HG03469 (cell line): ENCODE data around the gene SPRN.

Experiments used
- ATAC-seq: cut with Tn5 transposase; IDR thresholded peaks from one replicate; pipeline ENCODE4 v1.9.1; 2021; ENCODE audit warnings: mild to moderate bottlenecking, moderate library complexity, moderate number of reproducible peaks; ENCODE audit not compliant: unreplicated experiment

The SPRN gene

DNA sequence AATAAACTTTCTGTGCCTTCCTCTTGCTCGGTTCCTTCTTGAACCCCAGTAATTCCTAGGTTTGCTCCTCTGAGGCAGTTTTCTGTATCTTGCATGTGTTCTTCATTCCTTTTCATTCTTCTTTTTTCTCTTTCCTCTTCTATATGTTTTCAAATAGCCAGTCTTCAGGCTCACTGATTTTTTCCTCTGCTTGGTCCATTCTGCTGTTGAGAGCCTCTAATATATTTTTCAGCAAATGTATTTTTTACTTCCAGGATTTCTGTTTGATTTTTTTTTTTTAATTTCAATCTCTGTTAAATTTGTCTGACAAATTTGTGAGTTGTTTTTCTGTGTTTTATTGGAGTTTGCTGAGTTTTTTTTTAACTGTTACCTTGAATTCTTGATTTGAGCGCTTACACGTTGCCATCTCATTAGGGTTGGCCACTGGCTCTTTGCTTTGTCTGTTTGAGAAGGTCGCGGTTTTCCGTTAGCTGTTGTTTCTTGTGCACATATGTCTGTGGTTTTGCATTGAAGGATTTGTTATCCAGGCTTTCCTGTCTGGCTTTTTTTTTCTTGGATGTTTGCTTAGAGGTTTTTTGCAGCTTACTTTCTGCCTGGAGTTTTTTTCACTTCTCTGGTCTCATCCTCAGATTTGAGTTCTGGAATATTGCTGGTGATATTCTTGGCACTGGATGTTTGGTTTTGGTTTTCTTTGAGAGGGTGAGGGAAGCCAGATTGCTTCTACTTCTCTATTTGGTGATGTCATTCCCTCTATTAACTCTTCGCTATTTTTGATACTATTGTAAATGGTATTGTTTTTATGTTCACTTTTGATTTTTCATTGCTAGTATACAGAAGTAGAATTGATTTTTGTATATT is 12.7 kb downstream of the SPRN start:
- no peak for ATAC-seq

DNA sequence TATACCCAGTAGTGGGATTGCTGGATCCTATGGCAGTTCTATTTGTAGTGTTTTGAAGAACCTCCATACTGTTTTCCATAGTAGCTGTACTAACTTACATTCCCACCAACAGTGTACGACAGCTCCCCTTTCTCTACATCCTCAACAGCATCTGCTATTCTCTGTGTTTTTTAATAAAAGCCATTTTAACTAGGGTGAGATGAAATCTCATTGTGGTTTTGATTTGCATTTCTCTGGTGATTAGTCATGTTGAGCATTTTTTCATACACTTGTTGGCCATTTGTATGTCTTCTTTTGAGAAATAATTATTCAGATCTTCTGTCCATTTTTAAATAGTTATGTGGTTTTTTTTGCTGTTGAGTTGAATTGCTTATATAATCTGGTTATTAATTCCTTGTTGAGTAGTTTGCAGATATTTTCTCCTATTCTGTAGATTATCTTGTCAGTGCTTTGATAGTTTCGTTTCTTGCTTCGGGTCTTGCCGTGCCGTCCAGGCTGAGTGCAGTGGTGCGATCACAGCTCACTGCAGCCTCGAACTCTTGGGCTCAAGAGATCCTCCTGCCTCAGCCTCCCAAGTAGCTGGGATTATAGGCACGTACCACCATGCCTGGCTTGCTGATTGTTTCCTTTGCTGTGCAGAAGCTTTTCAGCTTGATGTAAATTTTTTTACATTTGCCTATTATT is 18.4 kb downstream of the SPRN start:
- no peak for ATAC-seq

DNA sequence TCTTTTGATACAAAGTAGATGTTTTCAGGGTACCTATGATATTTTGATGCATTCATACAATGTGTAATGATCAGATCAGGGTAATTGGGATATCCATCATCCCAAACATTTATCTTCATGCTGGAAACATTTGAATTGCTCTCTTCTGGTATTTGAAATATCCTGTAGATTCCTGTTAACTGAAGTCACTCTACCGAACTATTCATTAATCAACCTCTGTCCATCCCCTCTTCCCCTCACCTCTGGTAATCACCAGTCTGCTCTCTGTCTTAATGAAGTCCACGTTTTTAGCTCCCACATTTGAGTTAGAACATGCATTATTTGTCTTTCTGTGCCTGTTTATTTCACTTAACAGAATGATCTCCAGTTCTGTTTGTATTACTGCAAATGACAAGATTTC is 19.2 kb downstream of the SPRN start:
- no peak for ATAC-seq

DNA sequence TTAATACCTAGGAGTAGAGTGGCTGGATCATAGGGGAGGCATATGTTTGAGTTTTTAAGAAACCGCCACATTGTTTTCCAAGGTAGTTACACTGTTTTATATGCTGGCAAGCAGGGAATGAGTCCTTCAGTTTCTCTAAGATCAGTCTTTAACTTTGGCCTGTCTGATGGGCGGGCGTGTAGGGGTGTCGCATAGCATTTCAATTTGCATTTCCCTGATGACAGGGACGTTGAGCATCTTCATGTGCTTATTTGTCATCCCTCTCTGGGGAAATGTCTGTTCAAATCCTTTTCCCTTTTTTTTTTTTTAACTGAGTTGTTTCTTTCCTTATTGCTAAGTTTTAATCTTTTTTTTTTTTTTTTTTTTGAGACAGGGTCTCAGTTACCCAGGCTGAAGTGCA is 20.6 kb downstream of the SPRN start:
- no peak for ATAC-seq

DNA sequence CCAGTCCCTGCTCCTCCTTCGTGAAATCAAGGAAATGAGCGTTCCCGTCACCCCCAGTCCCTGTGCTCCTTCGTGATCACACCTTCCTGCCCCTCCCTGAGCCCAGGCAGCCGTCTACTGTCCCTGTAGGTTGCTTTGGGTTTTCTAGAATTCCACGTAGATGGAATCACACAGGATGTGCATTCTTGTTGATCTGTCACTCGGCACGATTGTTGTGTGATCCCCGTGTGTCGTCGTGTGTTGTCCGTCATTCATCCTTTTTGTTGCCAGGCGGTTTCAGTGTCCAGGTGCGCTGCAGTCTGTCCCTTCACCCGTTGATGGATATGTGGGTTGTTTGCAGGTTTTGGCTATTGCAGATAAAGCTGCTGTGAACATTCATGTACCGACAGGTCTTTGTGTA is 21.1 kb downstream of the SPRN start:
- ATAC-seq = no peak

DNA sequence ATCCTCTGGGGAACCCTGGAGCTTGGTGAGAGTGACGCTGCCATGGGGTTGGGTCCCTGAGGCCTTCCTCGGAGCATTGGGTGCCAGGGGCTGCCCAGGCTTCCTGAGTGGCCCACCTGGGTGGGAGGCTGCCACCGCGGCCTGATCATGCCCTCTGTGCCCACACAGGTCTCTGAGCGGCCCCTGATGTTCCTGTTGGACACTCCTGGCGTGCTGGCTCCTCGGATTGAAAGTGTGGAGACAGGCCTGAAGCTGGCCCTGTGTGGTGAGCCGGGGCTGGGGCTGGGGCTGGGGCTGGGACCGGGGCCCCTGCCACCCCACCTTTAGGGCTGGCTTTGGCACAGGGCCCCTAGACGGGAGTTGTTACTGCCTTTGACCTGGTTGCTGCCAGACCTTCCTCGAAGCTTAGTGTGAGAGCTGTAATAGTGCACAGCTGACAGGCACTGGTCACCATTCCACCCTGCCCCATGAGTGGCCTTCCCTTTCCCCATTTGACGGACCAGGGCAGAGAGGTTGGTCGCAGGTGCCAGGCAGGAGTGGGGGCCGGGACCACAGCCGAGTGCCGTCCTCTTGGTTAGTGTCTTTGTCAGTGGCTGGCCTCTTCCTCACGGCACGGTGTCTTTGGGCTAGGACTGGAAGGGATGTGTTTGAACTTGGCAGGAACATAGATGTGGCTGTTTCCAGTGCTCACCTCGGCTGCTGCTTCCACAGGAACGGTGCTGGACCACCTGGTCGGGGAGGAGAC is 22.3 kb downstream of the SPRN start:
- no peak for ATAC-seq

DNA sequence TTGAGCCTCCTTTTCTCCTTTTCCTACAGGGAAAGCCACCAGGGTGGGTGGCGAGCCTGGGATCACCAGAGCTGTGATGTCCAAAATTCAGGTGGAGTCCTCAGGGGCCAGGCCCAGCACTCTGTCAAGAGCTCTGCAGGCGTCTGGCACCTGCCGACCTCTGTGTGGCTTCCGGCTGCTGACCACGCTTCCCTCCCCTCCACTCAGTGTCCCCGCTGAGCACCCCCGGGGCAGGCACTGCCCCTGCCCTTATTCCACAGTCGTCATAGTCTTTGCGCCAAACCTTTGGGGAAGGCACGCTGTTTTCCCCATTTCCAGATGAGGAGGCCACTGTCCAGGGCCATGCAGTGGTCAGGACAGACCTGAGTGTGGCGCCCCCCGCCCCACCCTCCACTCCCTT is 22.9 kb downstream of the SPRN start:
- no peak for ATAC-seq

DNA sequence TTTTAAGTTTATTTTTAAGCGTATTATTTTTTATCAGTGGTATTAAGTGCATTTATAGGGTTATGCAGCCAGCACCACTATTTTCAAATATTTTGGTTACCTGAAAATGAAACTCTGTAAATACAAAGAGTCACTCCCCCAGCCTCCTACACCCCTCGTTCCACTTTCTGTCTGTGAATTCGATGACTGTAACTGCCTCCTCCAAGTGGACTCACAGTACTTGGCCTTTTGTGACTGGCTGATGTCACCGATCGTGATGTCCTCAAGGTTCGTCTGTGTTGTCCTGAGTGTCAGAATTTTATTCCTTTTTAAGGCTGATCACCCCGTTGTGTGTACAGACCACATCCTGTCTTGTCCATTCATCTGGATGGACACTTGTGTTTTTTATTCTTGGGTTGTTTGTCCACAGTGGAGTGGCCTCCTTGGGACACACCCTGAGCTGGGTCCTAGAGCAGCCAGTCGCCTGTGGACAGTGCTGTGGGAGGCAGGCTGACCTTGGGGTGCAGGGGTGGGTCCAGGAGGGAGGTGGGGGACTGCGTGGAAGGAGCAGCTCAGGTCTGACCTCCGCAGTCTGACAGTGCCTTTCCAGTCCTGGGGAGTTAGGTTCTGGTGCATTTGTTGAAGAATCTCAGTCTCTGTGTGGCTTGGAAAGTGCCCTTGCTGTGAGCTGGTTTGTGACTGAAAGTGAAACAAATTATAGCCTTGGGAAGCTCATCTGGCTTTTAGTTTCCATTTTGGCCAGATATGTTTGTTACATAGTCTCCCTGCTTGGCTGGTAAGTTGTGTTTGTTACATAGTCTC is 23.6 kb downstream of the SPRN start:
- peak; percentile 49 for ATAC-seq

DNA sequence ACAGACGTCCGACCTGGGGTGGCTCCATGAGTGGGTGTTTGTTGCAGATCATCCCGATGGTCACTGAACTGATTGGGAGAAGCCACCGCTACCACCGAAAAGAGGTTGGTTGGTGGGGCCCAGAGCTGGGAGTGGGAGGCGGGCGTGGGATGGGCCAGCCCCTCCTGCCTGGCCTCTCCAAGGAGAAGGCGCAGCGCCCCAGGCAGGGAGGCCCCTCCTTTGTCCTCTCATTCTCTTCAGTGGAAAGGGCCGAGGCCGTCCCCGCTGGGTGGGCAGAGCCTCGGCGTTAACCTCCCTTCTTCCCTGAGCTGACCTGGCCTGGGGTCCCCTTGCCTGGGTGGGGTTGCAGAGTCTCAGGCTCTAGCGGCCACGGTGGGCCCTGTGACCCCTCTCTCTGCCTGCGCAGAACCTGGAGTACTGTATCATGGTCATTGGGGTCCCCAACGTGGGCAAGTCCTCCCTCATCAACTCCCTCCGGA is 25.3 kb downstream of the SPRN start:
- no peak for ATAC-seq

DNA sequence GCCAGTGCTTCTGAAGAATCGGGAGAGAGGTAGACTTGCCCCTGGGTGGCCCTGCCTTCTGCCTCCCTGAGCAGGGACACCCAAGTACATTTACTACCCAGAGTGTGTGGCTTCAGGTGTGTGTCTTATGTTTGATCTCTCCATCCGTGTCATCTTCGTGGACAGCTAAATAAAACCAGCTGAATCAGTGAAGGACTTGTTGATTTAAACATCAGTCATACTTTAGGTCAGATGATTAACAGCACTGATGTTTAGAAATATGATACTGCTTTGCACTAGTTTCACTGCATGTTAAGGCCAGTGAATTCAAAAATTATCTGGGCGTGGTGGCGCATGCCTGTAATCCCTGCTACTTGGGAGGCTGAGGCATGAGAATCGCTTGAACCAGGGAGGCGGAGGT is 26.5 kb downstream of the SPRN start:
- ATAC-seq = no peak

DNA sequence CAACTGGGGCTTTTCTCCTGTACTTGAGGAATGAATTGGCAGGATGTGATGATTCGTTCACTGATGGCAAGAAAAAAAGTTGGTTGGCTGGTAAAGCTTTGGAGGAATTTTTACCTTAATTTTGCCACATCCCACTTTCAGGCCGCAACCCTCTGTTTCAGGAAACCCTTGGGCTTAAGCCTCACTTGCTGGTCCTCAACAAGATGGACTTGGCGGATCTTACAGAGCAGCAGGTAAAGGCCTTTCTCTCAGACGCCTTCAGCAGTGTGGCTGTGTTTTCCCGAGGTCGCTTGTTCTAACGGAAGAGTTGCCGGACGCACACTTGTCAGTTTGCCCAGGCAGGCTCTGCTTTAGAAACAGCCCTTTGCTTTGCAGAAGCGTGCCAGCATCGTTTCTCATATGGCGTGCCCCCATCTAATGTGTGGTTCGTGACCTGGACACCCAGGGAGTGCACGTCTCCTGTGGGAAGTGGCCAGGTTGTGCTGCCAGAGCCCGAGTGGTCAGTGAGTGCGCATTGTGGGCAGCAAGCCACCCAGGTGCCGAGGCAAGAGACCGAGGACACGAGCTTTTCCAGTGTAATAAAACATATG is 28.3 kb downstream of the SPRN start:
- no peak for ATAC-seq

DNA sequence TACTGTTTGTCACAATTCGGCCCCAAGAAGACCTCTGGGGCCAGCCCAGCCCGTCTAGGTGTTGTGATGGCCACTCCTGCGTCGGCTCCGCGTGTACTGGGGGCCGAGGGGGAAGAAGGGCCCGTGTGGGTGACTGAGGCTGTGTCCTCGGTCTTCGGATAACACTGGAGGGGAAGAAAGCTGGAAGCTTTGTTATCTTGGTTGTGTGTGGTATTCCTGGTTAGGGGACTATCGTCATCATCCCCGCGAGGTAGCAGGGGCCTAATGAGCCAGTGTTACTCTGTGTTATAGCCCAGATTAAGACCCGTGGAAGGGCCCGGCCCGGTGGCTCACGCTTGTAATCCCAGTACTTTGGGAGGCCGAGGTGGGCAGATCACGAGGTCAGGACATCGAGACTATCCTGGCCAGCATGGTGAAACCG is 29.6 kb downstream of the SPRN start:
- no peak for ATAC-seq

DNA sequence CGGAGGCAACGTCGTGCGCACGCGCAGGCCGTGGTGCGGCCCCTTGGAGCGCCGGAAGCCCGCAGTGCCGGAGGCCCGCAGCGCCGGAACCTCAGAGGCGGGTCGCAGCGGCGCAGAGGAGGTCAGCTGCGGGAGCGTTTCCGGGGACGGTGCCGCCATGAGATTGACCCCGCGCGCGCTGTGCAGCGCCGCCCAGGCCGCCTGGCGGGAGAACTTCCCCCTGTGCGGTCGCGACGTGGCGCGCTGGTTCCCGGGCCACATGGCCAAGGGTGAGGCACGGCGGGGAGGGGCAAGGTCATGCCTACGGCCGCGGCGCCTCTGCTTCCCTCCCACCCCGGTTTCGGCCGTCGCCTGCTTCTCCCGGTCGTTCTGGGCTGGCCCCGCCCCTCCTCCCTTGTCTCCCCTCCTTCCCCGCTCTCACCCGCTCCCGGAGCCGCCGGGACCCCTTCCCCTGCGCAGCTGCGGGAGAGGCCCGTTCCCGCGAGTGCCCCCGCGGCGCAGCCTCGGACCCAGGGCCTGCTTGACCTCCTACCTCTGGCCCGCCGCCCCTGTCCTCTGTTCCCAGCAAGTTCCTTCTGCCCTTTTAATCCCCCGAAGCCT is 30.3 kb downstream of the SPRN start, which contains the start of gene MTG1:
Gene MTG1 (plus strand): TSS at position 94 of the 600 bp plus-strand sequence. CDS start 64 bp downstream, at position 158.
- ATAC-seq = peak; percentile 44

DNA sequence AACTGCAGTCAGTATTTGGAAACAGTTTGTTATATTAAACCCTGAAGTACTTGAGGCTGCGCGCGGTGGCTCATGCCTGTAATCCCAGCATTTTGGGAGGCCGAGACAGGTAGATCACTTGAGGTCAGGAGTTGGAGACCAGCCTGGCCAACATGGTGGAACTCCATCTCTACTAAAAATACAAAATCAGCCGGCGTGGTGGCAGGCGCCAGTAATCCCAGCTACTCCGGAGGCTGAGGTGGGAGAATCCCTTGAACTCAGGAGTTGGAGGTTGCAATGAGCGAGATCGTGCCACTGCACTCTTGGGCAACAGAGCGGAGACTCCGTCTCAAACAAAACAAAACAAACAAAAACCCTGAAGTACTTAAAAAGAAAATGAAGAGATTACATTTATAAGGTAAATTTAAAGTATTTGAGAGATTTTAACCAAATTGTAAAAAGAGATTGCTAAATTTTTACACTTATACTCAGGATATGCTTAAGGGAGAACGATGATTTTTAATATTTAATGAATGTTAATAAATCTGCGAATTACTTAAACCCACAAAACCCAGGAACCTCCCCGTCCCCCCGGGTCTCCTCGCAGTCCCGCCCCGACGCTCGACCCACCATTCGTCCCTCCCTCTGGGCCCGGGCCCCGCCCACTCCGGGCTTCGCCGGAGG is 30.9 kb downstream of the SPRN start:
- ATAC-seq = no peak

DNA sequence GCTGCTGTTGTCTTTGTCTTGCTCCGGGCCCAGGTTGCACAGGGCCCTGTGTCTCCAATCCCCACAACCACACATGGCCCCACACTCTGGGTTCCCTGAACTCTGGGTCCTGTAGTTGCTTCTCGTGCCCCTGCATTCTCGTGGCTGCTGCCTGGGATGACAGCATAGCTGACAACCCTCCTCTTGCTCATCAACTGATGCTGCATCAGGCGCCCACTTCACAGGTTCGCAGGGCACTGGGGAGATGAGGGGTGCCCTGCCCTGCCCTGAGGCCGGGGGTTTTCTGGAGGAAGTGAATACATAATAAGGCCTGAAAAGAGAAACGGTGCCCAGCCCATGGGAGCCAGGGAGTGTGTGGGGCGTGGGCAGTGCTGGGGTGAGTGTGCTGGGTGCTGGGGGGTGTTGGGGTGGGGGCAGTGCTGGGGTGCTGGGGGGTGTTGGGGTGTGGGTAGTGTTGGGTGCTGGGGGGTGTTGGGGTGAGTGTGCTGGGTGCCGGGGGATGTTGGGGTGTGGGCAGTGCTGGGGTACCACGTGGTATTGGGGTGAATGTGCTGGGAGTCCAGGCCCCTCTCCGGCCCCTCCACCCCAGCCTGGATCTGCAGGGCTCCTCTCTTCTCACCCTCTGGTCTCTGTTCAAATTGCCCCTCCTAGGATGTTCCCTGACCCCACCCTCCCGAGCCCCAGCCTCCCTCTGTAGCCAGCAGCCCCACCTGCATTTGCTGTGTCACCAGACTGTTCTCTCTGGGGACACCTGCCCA is 32.5 kb downstream of the SPRN start:
- ATAC-seq = no peak

DNA sequence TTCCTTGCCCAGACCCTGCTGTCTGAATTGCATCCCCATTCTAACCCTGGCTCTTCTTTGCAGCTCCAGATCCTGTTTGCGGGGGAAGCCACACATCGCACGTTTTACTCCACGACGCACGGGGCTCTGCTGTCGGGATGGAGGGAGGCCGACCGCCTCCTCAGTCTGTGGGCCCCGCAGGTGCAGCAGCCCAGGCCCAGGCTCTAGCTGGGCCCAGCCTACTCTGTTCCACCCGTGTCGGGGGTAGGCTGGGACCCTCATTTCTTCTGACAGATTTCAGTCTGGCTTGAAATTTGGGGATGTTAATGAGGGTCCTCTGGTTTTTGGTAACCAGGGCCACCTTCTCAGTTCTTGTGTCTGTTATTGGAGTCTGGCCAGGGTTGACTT is 33.2 kb downstream of the SPRN start:
- no peak for ATAC-seq

DNA sequence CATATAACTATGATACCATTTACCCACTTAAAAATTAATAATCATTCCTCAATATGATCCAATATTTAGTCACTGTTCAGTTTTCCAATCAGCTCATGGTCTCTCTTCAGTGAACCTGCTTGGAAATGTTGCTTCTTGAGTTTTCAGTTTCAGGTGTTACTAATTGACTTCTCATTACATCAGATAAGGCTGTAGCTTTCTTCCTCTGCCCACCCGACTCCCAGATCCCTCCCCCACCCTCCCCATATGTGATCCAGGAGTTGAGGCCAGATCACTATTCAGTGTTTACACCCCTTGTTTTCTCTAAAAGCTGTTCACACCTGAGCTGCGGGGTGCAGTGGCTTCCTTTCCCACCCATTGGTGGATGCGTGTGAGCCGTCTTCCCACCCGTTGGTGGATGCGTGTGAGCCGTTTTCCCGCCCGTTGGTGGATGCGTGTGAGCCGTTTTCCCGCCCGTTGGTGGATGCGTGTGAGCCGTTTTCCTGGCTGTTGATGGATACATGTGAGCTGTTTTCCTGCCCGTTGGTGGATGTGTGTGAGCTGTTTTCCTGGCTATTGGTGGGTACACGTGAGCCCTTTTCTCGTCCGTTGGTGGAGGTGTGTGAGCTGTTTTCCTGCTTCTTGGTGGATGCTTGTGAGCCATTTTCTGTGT is 33.7 kb downstream of the SPRN start:
- no peak for ATAC-seq
